Stomach (tissue), 4 donors: Measurements from ENCODE around the gene GRID2IP.

Source experiments
- CTCF ChIP-seq, 7 experiments: fragments of 450-650 bp in 4 of 7; fragments of 200-600 bp in 3 of 7; sonication (generic) in 3 of 7; IDR thresholded peaks; one replicate each; pipeline ENCODE4 v1.5.1; 2016 to 2019; ENCODE audit warnings: antibody characterized with exemption in 7 of 7, control low read depth in 2 of 7, mild to moderate bottlenecking in 1 of 7
- EP300 ChIP-seq: sonication (generic); formaldehyde crosslinking; IDR thresholded peaks from one replicate; pipeline ENCODE4 v1.6.1; 2017; ENCODE audit warnings: antibody characterized with exemption
- POLR2A ChIP-seq, 4 donors: fragments of 450-650 bp; IDR thresholded peaks; one replicate each; pipeline ENCODE4 v1.6.1; 2016; ENCODE audit warnings: antibody characterized with exemption in 4 of 4, control low read depth in 2 of 4, mild to moderate bottlenecking in 1 of 4, moderate library complexity in 1 of 4

- TF ChIP-seq CTCF (IDR thresholded peaks at IDR 0.05) (no peak), EP300 (no peak), POLR2A (IDR thresholded peaks at IDR 0.05) (no peak)
Observed at GRCh38 chr7:6461946-6462550, 89.2 kb downstream of the GRID2IP start.
